ENCODE measurements around the gene TMEM170A.
"Not testable (repeated sequence)": the region's sequence is repeated elsewhere in the genome, so short reads cannot be mapped to it uniquely, and the experiment has no call there.

Gene TMEM170A

GRCh38 chr16:75464122-75464918 lies at the start of gene TMEM170A:
Gene TMEM170A, minus strand, starts transcription at chr16:75464689. Its CDS starts 89 bp downstream, at chr16:75464600.
- DNase-seq, result peak; percentile 89 to 97

GRCh38 chr16:75506574-75506973 lies 42.1 kb upstream of the TMEM170A start:
- DNase-seq, result peak; percentile 35 to 74

- DNase-seq, result no peak
Measured at GRCh38 chr16:75506107-75506506, 41.6 kb upstream of the TMEM170A start.

GRCh38 chr16:75503801-75504200 lies 39.3 kb upstream of the TMEM170A start:
- DNase-seq, result no peak

GRCh38 chr16:75502916-75503605 lies 38.6 kb upstream of the TMEM170A start:
- no peak for DNase-seq

GRCh38 chr16:75501820-75502219 lies 37.3 kb upstream of the TMEM170A start:
- not testable (repeated sequence) for DNase-seq

- no peak for DNase-seq
Measured at GRCh38 chr16:75501359-75501758, 36.9 kb upstream of the TMEM170A start.

- DNase-seq, result not testable (repeated sequence)
Measured at GRCh38 chr16:75498605-75499322, 34.3 kb upstream of the TMEM170A start.

GRCh38 chr16:75497558-75497957 lies 33.1 kb upstream of the TMEM170A start:
- no peak for DNase-seq

- no peak for DNase-seq
Measured at GRCh38 chr16:75495076-75495674, 30.7 kb upstream of the TMEM170A start, which contains the start of gene CHST6. Gene CHST6, minus strand, starts transcription at chr16:75495441. Its CDS starts 15,613 bp downstream, at chr16:75479828.

GRCh38 chr16:75494661-75495075 lies 30.2 kb upstream of the TMEM170A start:
- no peak for DNase-seq

GRCh38 chr16:75494184-75494583 lies 29.7 kb upstream of the TMEM170A start:
- no peak for DNase-seq

GRCh38 chr16:75491876-75492275 lies 27.4 kb upstream of the TMEM170A start:
- peak in 1 of 2 experiments; percentile 31 for DNase-seq

GRCh38 chr16:75488322-75488721 lies 23.8 kb upstream of the TMEM170A start:
- no peak for DNase-seq

- DNase-seq, result no peak
Measured at GRCh38 chr16:75486676-75487313, 22.3 kb upstream of the TMEM170A start.

GRCh38 chr16:75486014-75486675 lies 21.7 kb upstream of the TMEM170A start:
- DNase-seq, result no peak

- DNase-seq, result no peak
Measured at GRCh38 chr16:75485230-75486013, 20.9 kb upstream of the TMEM170A start.

- DNase-seq, result no peak
Measured at GRCh38 chr16:75483222-75483621, 18.7 kb upstream of the TMEM170A start.

- DNase-seq, result no peak
Measured at GRCh38 chr16:75482434-75483205, 18.1 kb upstream of the TMEM170A start.

- DNase-seq, result no peak
Measured at GRCh38 chr16:75481475-75481874, 17.0 kb upstream of the TMEM170A start.
